ENCODE data around the gene SULT1A2. TPM values are rescaled to one million over a fixed set of nuclear protein-coding genes. Genes with fewer than 3 reads are reported as not detected.
A peak's percentile ranks its signal among the peaks of the same experiment; 100 is the strongest.
"Not testable (repeated sequence)": the region's sequence is repeated elsewhere in the genome, so short reads cannot be mapped to it uniquely, and the experiment has no call there.

Gene SULT1A2
- 0.06 and 0.17 TPM in 2 replicates for polyA plus RNA-seq (2011; rRNA removed)
- 0.12 TPM in 2 replicates for polyA plus RNA-seq (2012; cell fraction: cytosol; rRNA removed)
- 0.30 and 0.64 TPM in 2 replicates for polyA plus RNA-seq (2012; cell fraction: nucleus; rRNA removed)
- 0.09 to 0.18 TPM in 2 of 3 replicates, not detected in the other for polyA plus RNA-seq (2017; fragmentation: RNase III; extraction: RNeasy Plus Mini Kit Qiagen cat#74134 plus additional on column Dnase treatment)
- polyA minus RNA-seq (2011; rRNA and poly(A)+ RNA removed): 0.29 TPM in 1 of 2 replicates, not detected in the other

DNA sequence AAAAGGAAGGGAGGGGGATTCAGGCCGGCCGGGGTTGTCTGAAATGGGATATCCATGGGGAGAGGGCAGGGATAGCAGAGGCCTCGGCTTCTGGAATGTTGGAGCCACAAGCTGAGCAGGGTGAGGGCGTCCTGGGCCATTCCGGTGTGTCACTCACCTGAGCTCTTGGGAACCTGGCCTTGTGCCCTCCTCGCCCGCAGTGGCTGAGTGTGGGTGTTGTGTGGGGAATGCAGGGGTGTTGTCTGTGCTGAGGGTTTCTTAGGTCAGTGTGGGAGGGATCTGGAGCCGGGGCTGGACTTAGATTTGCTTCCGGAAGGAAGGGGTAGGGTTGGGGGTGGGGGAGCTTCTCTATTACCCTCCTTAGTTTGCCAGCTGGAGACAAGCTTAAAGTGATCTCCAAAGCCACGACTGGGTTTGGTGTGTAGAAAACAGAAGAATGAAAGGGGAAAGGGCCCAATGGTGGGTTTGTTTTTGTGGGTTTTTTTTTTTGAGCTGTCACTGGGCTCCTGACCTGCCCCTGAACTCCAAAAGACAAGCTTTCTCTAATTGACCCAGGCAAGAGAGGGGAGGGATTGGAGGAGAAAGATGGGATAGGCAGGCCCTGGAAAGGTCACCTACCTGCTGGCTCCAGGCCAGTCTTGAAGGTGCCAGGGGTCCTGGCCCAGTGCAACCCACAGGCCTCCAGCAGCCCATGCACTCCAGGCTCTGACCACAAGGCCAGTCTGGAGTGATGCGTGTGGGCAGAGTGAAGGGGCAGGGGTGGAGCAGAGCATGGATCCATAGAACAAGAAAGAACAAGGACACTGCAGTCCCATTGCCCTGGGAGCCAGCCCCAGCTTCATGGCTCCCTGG, at the start of gene SULT1A2:
Gene SULT1A2, minus strand, starts transcription at position 211 of the 852 bp plus-strand sequence. CDS start 1,120 bp downstream, outside the sequence.
- DNase-seq (ENCODE audit: low read depth in 1 of 2, low spot score in 1 of 2) (no peak), FAIRE-seq (no peak), ATAC-seq (no peak)
- Histone ChIP-seq H3K4me1 (peaks cover 7% of the 10 kb centered on the region; the same call in 2 of the 3 replicates), H3K27ac (peak within 1 kb of the TSS; percentile 21 to 60; a peak in 3 of 6 replicates), H3K9me3 (no peaks in the 10 kb centered on the region), H3K4me3 (no peak within 1 kb of the TSS), H3K4me2 (no peak within 1 kb of the TSS)
- POLR2A ChIA-PET: no interaction called here
- CTCF ChIA-PET: interaction anchor here (0.6 to 1.3 kb wide), 4 partner anchors 19 to 319 kb away, joined by 3 to 6 read pairs (median 4); no protein-coding TSS in a partner anchor
- 85% methylated on average over 10 of the region's 11 CpGs for WGBS (ENCODE audit: missing lambda C conversion rate)
- TF ChIP-seq, protein P1, sequence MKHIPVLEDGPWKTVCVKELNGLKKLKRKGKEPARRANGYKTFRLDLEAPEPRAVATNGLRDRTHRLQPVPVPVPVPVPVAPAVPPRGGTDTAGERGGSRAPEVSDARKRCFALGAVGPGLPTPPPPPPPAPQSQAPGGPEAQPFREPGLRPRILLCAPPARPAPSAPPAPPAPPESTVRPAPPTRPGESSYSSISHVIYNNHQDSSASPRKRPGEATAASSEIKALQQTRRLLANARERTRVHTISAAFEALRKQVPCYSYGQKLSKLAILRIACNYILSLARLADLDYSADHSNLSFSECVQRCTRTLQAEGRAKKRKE (CRISPR knock-in tag; IDR thresholded peaks at IDR 0.05; ENCODE audit: low read depth): no peak
- TF ChIP-seq SMC3 (IDR thresholded peaks at IDR 0.05) (no peak), ZSCAN20 (CRISPR knock-in tag; IDR thresholded peaks at IDR 0.05) (no peak), CHD2 (IDR thresholded peaks at IDR 0.05; ENCODE audit: low read length, partially characterized antibody) (no peak), JUN (IDR thresholded peaks at IDR 0.05) (no peak), RAD21 (conservative IDR thresholded peaks at IDR 0.05 in 1 of 2, IDR thresholded peaks at IDR 0.05 in 1 of 2) (no peak), KDM5A (IDR thresholded peaks at IDR 0.05) (no peak), CBX8 (IDR thresholded peaks at IDR 0.05) (no peak)
- TF ChIP-seq, protein P2, sequence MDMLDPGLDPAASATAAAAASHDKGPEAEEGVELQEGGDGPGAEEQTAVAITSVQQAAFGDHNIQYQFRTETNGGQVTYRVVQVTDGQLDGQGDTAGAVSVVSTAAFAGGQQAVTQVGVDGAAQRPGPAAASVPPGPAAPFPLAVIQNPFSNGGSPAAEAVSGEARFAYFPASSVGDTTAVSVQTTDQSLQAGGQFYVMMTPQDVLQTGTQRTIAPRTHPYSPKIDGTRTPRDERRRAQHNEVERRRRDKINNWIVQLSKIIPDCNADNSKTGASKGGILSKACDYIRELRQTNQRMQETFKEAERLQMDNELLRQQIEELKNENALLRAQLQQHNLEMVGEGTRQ (IDR thresholded peaks at IDR 0.05): no peak

DNA sequence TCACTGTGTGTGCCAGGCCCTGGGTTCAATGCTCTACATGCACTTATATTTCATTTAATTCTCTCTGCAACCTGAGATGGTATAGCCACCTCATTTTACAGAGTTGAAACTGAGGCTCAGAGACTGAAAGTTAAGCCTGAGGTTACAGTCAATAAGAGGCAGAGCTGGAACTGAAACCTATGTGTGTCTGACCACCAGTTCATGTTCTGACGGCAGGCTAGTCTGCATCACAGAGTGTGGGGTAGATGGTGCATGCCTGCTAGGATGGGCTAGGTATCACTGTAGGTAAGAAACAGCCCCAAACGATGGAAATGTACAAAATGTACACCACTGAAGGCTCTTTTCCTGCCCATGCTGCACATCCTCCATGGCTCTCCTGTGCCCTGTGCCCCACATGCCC, 43.1 kb upstream of the SULT1A2 start:
- H3K4me3 ChIP-seq; CTCF ChIA-PET; POLR2A ChIA-PET; H3K4me2 ChIP-seq; FAIRE-seq; H3K27ac ChIP-seq; H3K9me3 ChIP-seq; DNase-seq (ENCODE audit: low read depth in 1 of 2, low spot score in 1 of 2); ATAC-seq: not testable (repeated sequence)
- 74% methylated on average over 2 of the region's 2 CpGs for WGBS (ENCODE audit: missing lambda C conversion rate)
- peaks cover 17% of the 10 kb centered on the region for H3K4me1 ChIP-seq

DNA sequence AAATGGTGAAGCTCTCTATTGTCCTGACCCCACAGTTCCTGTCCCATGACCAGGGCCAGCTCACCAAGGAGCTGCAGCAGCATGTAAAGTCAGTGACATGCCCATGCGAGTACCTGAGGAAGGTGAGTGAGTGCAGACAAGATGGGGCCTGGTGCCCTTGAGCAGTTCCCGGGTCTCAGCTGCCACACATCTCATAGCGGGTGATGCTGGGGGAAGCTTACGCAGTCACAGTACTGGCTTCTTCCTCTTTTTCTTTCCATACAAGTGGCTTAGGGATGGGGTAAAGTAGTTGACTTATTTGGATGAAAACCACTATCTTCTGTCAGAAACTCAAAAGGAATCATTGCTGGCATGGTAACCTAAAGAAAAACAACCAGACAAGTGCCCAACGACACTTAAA, 41.5 kb upstream of the SULT1A2 start:
- CTCF ChIA-PET; POLR2A ChIA-PET; H3K4me2 ChIP-seq; H3K4me3 ChIP-seq; ATAC-seq; H3K9me3 ChIP-seq; FAIRE-seq; DNase-seq (ENCODE audit: low read depth in 1 of 2, low spot score in 1 of 2): not testable (repeated sequence)
- Histone ChIP-seq H3K27ac (0 out of 6 replicates have a peak overlapping the region, but pooled peaks of 1 of the 2 experiments have one; percentile 43), H3K4me1 (peaks cover 17% of the 10 kb centered on the region)
- 81% methylated on average over 5 of the region's 5 CpGs for WGBS (ENCODE audit: missing lambda C conversion rate)

DNA sequence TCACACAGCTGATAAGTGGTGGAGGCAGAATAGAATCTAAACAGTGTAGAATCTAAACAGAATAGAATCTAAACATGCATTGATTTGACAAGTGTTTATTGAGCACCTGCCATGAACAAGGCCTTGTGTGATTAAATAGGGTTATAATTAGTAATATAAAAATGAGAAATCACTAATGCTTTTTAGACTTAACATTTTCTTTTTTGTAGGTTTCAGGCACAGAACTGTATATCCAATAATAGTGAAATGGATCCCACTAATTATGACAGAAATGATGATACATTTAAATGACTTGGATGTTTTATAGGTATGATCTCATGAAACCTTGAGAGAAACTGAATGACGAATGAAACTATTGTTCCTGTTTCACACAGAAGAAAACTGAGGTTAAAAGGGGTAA, 40.9 kb upstream of the SULT1A2 start, which contains the start of gene NPIPB8:
Gene NPIPB8, plus strand, starts transcription at position 301 of the 400 bp plus-strand sequence. CDS start 296 bp downstream, outside the sequence.
- no CpG with 5 or more reads among the region's 1 CpG for WGBS (ENCODE audit: missing lambda C conversion rate)
- ATAC-seq; FAIRE-seq; POLR2A ChIA-PET; H3K9me3 ChIP-seq; CTCF ChIA-PET; H3K4me3 ChIP-seq; DNase-seq (ENCODE audit: low read depth in 1 of 2, low spot score in 1 of 2); H3K4me2 ChIP-seq: not testable (repeated sequence)
- H3K4me1 ChIP-seq: peaks cover 17% of the 10 kb centered on the region
- peak within 1 kb of the TSS; percentile 28 to 46; a peak in 2 of 6 replicates for H3K27ac ChIP-seq

DNA sequence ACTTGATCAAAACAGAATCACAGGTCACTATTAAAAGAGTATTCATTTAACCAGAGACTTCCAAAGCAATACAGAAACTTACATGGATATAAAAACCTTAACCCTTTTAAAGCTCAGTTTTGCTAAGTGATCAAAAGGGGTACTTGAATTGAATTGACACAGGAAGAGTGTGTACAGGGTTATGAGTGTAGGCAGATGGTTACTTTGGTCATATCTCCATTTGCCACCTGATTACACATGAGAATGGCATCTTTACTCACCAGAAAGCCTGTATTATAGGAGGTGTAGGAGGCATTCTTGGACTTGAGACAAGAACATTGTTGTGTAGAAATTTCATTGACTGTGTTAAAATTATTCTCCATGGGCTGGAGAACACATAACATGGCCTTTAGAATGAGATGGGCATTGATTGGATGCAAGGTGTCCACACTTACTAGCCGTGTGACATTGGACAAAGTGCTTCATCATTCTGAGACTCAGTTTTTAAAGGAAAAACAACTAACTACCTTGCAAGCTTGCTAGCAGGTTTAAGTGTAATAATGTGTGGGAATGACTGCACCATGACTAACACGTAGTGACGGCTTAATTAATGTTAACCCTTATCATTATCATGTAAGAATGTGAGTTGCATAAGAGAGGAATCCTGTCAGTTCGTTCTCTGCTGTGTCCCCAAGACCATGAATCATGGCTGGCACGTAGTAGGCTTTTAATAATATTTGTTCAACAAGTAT, 39.4 kb upstream of the SULT1A2 start:
- peak in 1 of 2 experiments; percentile 83; a peak in 2 of 4 replicates for TF ChIP-seq CEBPB (IDR thresholded peaks at IDR 0.05)
- peak; percentile 30; the same call in 1 of the 2 replicates for TF ChIP-seq JUNB (IDR thresholded peaks at IDR 0.05)
- TF ChIP-seq MAFK (IDR thresholded peaks at IDR 0.05; ENCODE audit: partially characterized antibody): peak; percentile 66
- peak; percentile 55; the same call in 1 of the 2 replicates for TF ChIP-seq GATA3 (IDR thresholded peaks at IDR 0.05; ENCODE audit: borderline replicate concordance)
- H3K9me3 ChIP-seq; POLR2A ChIA-PET; FAIRE-seq; CTCF ChIA-PET; H3K4me3 ChIP-seq; TF ChIP-seq FOSL2 (IDR thresholded peaks at IDR 0.05): not testable (repeated sequence)
- peak; percentile 78 for TF ChIP-seq FOSL2 (CRISPR knock-in tag; IDR thresholded peaks at IDR 0.05)
- 0% methylated on average over 5 of the region's 5 CpGs for WGBS (ENCODE audit: missing lambda C conversion rate)
- DNase-seq (ENCODE audit: low read depth in 1 of 2, low spot score in 1 of 2) (peak in 1 of 2 experiments; percentile 54), ATAC-seq (0 out of 6 replicates have a peak, but pooled peaks of 1 of the 2 experiments have one; percentile 30)
- Histone ChIP-seq H3K4me2 (peak overlapping the region; percentile 52), H3K27ac (peak overlapping the region; percentile 60 to 77), H3K4me1 (peaks cover 17% of the 10 kb centered on the region)

DNA sequence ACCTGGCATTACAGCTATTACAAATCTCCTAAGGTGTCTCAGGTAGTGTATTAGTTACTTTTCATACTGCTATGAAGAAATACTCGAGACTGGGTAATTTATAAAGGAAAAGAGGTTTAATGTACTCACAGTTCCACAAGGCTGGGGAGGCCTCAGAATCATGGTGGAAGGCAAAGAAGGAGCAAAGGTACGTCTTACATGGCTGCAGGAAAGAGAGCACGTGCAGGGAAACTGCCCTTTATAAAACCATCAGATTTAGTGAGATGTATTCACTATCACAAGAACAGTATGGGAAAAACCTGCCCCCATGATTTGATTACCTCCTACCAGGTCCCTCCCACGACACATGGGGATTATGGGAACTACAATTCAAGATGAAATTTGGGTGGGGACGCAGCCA, 34.1 kb upstream of the SULT1A2 start:
- H3K9me3 ChIP-seq, CTCF ChIA-PET: not testable (repeated sequence)
- 62% methylated on average over 5 of the region's 5 CpGs for WGBS (ENCODE audit: missing lambda C conversion rate)

More for the DNA sequence above, 34.1 kb upstream of the SULT1A2 start:
- FAIRE-seq; H3K4me1 ChIP-seq; H3K4me2 ChIP-seq; H3K27ac ChIP-seq; ATAC-seq; H3K4me3 ChIP-seq; DNase-seq (ENCODE audit: low read depth in 1 of 2, low spot score in 1 of 2); POLR2A ChIA-PET: not testable (repeated sequence)
